HG02571 (cell line): ENCODE measurements around the gene ST3GAL5.
"Not testable (repeated sequence)": the region's sequence is repeated elsewhere in the genome, so short reads cannot be mapped to it uniquely, and the experiment has no call there.

Source experiments
- ATAC-seq: cut with Tn5 transposase; IDR thresholded peaks from one replicate; pipeline ENCODE4 v1.9.1; 2021; ENCODE audit warnings: mild to moderate bottlenecking, moderate library complexity; ENCODE audit not compliant: unreplicated experiment

The ST3GAL5 gene

GRCh38 chr2:85888684-85889626, at the start of gene ST3GAL5:
ST3GAL5 (minus strand) TSS chr2:85888990; CDS start chr2:85888905, 85 bp downstream.
- ATAC-seq, result peak; percentile 83

- no peak for ATAC-seq
These were observed 49.7 kb upstream of the ST3GAL5 start for GRCh38 chr2:85938456-85938855.

DNA sequence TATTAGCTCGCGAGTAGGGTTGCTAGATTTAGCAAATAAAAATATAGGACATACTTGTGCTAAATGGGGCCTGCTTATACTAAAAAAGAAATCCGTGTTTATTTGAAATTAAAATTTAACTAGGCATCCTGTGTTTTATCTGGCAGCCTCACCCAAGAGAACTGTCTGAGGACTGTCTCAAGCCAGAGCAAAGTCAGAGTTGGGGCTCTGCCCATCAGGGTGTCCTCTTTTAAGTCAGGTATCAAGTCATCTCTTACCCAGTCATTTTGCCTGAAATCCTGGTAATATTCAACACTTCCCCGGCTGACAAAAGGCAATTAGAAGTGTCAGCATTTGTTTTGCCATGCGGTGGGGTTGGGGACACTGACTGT, 48.3 kb upstream of the ST3GAL5 start:
- no peak for ATAC-seq

- no peak for ATAC-seq
These were observed 47.8 kb upstream of the ST3GAL5 start for GRCh38 chr2:85936421-85937068.

DNA sequence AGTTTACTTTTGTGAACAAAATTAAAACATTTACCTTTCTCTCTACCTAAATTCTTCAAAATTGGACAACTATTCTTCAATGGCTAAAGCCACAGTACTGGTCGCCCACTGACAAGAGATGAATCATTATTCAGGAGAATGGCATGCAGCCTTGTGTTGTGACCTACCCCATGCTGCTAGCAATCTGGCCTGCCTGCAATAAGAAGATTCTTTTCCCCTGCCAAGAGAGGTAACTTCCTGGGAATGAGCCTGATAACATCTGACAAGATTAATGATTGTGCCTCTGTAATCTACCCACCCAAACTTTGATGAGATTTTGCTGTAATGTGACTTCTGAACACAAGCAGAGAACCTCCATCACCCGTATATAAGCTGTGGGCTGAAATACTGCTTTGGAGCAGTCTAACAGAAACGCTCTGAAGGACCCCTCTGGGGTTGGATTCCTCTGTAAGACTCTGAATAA, 47.0 kb upstream of the ST3GAL5 start:
- no peak for ATAC-seq

GRCh38 chr2:85935170-85935745, 46.5 kb upstream of the ST3GAL5 start:
- ATAC-seq, result no peak

DNA sequence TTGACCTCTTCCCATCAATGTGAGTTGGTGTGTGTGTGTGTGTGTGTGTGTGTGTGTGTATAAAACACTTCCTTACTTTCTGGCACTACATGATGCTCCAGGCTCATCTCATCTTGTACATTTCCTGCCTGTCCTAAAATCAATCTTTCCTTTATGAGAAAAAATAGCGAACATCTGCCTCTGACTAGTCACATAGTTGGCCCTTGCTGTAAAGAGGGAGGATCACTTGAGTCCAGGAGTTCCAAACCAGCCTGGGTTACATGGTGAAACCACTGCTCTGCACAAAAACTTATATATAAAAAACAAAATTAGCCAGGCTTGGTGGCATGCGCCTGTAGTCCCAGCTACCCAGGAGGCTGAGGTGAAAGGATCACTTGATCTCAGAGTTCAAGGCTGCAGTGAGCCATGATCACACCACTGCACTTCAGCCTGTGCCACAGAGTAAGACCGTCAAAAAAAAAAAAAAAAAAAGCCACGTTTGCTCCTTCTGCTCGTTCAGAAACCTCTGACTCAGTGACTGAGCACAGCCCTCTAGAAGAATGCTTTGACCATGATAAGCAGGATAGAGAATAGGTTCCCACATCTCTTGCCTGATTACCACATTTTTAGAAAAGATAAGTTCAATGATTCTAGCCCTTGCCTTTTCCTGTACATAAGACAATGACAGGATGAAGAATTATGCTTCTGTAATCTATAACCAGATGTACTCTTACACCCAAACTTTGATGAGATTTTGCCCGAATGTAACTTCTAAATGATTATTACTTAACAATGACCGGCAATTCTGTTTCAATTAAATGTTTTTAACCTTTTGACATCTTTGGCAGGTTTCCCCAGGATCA, 45.2 kb upstream of the ST3GAL5 start:
- no peak for ATAC-seq

- ATAC-seq, result not testable (repeated sequence)
These were observed 42.4 kb upstream of the ST3GAL5 start for GRCh38 chr2:85931151-85931550.

DNA sequence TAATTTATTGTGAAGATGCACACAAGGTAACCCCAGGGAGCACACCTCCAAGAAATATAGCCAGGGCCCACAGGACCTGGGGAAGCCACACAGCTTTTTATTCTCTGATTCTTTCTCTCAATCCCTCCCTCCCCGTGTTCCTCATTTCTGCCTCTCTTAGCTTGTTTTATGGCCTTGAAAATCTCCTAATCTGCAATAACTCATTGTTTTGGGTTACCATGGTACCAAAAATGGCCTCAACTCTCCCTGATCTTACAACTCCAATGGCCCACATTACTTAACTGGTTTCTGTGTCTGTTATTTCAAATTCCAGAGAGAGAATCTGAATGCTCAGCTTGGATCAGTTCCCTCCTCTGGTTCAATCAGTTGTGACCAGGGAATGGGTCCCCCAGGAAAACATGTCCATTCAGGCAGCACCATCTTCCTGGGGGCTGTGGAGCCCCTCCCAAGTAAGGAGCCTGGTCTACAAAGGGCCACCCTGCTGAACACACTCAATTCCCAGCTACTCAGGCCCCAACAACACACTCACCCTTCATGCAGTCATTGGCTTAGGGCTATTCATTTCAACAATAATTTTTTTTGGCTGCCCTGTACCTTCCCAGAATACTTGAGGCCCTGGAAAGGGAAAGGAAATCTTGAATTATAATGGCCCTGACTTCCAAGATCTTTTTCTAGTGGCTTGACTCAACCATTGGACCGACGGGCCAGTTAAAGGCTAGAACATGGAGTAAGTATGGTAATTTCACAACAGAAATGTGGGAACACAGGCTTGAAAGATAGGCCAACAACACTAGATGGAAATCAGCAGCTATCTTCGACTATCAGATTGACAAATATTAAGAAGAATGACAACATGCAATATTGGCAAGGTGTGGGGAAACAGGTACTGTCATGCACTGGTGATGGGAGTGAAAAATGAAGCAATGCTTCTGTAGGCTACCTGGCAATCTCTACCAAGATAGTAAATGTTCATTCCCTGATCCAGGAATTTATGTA, 41.6 kb upstream of the ST3GAL5 start:
- ATAC-seq, result no peak

- ATAC-seq, result no peak
These were observed 40.6 kb upstream of the ST3GAL5 start for GRCh38 chr2:85929096-85930050.

DNA sequence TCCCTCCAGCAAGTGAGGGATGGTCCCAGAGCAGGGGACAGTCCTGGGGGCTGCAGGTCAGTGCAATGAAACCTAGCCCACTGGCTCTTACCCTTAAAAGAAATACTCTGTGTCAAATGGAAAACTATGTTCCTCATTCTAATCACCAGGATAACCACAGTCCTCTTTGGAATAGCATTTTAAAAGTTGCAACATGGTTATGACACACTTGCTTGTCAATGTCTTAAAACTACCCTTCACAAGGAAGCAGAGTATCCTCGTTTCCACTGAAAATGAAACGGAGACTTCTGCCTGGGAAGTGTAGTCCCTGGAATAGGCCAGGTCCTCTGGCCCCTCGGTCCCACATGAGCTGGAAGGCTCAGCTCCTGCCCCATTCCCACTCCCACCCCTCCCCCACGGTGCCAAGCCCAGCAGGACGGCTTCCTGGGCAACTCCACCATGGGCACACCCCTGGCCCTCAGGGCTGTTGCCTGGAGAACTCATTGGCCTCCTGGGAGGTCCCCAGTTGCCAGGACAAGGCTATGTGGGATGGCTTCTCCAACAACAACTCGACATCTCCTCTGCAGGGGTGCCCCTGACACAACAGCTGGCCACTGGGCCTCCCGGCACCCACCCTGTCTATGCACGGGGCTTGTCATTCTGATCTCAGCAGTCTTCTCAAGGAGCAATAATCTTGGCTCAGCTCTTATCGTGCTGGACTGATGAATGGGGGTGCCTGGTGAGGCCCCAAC, 38.3 kb upstream of the ST3GAL5 start:
- no peak for ATAC-seq

GRCh38 chr2:85926526-85926925, 37.7 kb upstream of the ST3GAL5 start:
- ATAC-seq, result no peak

- ATAC-seq, result no peak
These were observed 36.5 kb upstream of the ST3GAL5 start for GRCh38 chr2:85925216-85925671.

- ATAC-seq, result no peak
These were observed 35.7 kb upstream of the ST3GAL5 start for GRCh38 chr2:85924522-85924921.

GRCh38 chr2:85922199-85922598, 33.4 kb upstream of the ST3GAL5 start:
- ATAC-seq, result no peak

DNA sequence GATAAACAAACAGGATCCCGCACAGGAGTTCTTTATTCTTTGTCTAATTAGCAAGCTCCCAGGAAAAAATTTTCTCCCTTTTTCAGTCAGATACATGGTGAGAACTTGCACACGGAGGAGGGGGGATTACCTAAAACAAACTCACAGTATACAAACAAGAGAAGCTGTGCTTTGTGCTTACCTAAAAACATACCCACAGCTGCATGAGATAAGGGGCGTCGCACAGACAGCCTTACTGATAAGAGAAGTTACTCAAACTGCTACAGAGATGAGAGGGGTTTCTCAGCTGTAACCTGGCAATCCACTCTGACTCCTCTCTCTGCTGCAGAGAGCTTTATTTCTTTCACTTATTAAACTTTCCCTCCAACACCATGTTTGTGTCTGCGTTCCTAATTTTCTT, 32.9 kb upstream of the ST3GAL5 start:
- no peak for ATAC-seq

DNA sequence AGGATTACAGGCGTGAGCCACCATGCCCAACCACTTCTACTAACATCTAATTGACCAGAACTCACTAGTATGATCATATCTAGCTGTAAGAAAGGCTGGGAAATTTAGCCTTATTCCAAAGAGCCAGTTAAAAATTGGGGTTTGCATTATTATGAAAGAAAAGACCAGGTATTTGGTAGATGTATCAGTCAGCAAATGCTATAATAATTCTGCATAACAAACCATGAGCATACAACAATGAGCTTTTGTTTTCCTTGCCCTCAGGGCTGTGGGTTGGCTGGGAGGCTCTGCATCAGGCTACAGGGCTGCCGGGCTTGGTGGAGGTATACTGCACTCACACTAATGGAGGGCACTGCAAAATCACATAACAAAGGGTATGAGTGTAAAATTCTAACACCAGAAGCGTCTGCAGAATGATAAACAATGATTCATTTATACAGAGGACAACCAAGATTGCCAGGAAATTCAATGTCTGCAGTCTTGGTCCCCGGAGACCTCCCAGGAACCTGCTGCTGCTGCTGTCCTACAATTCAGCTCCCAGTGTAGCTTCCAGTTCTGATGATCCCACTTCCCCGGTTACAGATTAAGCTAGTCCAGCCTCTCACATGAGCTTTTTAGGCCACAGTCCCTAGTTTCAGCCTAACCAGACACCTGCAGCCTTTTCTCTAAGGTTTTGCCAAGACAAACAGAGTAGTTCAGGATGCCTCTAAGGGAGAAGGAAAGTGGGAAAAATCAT, 32.2 kb upstream of the ST3GAL5 start:
- ATAC-seq, result no peak
